GM04504 (cell line): ENCODE measurements around the gene GREB1.

Experiments
- DNase-seq: peaks from one replicate; pipeline ENCODE4 v3.0.0-alpha.2; 2012; ENCODE audit warnings: low read depth

GREB1 gene

DNA sequence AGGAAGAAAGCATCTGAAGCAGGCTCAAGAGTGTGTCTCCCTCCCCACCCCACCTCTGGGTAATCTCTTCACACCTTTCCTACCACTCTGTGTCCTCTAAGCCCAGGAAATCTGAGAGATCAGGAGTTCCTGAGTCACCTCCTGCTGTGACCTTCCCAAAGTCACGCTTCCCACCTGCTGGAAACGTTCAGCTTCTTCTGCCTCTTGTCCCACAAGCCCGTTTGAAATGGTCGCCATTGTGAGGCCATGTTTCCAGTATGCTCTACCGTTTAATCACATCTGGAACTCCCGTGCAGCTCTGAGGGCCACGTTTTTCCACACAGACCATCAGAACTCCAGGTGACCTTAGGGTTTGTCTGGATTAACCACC lies 25.9 kb downstream of the GREB1 start:
- no peak for DNase-seq

GRCh38 chr2:11560806-11561205 lies 27.0 kb downstream of the GREB1 start:
- DNase-seq: no peak

DNA sequence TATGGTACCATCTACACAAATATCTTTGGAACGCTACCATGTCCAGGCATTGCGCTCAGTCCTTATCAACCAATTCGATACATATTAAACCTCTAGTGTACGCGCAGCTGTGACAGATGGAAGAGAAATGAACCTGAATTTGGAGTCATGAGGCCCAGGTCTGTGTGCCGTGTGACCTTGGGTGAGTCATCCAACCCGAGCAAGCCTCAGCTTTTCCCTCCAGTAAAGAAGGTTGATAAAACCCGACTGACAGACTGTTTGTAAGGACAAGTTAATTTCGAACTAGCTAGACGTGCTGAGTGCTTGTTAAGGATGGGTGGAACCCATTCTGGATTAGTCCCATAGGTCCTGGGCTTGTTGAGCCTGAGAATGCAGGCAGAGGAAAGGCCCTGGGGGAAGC lies 28.2 kb downstream of the GREB1 start:
- no peak for DNase-seq

- DNase-seq: no peak
Measured at GRCh38 chr2:11562476-11562875, 28.6 kb downstream of the GREB1 start.

DNA sequence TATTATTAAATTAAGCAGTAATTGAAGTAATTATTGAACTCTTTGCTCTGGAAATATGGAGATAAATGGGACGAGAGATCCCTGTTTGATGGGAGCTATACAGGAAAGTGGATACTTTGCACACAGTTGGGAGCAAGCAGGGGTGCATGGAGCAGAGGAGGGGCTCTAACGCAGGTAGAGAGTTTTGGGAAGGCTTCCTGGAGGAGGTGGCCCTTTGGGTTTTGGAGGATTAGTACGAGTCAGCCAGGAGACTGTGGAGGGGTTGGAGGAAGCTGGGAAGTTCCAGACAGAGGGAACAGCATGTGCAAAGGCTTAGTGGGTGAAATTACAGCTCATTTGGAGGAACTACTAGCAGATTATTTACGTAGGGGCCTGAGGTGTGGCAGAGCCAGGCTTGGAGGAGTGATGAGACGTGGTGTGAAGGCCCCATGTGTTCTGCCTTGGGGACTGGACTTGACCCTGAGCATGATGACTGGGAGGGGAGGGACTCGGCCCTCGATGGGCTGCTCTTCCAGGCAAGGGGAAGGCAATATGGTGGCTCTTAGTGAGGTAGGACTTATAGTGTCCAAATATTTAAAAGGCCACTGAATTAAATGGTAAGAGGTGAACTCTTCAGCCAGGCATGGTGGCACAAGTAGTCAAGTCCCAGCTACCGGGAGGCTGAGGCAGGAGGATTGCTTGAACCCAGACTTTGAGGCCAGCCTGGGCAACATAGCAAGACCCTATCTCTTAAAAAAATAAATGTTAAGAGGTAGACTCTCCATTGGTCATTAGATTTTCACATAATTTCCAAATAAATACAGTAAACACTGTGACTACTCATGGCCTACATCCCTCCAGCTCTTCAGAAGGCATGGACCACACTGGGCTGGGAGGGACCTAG lies 30.2 kb downstream of the GREB1 start:
- no peak for DNase-seq

GRCh38 chr2:11564816-11565567 lies 31.1 kb downstream of the GREB1 start:
- DNase-seq: no peak

DNA sequence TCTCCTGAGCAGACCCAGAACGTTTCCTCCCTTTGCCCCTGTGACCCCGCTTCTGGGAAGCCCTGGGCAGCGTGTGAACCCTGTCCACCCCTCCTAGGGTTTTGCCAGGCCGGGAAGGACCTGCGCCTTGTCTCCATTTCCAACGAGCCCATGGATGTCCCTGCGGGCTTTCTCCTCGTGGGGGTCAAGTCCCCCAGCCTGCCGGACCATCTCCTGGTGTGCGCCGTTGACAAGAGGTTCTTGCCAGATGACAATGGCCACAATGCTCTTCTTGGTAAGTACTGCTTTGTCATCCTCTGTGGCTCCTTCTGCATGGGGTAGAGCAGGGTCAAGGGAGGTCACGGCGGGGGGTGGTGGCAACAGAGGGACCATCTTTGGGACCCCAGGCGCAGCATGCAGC lies 32.5 kb downstream of the GREB1 start:
- DNase-seq: no peak

DNA sequence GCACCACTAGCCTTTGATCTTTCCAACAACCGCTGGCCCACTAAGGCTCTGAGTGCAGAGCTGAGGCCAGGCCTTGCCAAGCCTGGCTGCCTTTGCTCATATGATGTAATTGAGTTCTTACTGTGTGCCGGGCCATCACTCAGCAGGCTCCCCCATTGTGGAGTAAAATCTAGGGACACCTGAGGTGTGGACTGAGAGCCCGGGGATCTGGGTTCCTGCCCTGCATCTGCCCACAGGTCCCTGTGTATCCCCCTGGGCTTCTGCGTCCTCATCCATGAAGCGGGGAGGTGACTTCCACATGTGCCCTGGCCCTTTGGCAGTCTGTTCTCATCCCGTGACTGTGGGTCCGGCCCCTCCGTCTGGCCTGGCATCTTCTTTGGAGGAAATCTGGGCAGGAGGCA lies 33.8 kb downstream of the GREB1 start:
- no peak for DNase-seq

GRCh38 chr2:11568436-11568835 lies 34.6 kb downstream of the GREB1 start:
- DNase-seq: no peak

DNA sequence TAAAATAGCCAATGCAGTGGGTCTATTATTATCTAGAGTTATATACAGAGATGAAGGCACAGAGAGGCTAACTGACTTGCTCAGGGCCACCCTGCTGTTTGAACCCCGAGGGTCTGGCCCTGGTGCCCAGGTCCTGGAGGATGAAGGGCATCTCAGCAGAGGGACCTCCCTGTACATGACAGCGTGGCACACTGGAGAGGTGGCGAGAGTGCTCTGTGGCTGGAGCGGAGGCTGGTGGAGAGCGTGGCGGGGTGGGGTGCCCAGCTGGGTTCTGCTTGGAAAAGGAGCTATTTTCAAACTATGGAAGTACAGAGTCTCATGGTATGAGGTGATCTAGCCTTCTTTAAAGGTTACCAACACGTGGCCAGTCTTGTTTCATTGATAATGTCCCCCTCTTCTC lies 35.8 kb downstream of the GREB1 start:
- no peak for DNase-seq

DNA sequence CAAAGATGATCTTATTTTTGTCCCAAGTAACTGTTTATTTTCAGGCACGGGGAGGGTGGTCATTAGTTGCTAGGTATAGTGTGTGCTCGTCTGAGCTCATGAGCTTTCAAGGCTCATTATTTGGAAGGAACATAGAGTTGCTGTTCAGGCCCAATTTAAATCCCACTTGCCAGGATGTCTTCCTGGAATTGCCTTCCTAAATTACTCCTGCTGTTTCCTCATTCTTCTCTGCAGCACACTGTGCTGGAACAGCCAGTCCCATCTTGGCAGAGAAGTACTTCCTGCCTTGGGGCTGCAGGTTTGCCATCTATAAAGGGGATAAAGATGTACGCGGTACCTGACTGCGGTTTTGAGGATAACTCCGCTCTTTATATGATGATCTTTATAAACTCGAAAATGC lies 37.3 kb downstream of the GREB1 start:
- DNase-seq: no peak

DNA sequence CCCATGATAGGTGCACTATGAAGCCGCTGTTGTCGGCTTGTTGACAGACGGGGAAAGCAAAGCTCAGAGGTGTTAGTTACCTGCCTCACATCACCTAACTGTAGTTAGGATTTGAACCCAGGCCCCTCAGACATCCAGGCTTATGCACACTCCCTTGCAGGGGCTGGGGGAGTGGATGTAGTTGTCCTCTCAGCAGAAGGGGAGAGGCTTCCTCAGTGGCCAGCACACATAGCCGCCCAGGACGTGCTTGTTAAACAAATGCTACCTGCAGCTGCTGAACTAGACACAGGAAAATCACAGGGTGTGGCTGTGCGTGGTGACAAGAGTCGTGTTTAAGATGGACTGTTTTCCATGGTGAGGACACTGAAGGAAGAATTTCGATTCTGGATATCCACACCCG lies 39.2 kb downstream of the GREB1 start:
- no peak for DNase-seq

GRCh38 chr2:11573418-11574175 lies 39.8 kb downstream of the GREB1 start:
- no peak for DNase-seq

GRCh38 chr2:11574176-11575046 lies 40.6 kb downstream of the GREB1 start:
- DNase-seq: no peak

DNA sequence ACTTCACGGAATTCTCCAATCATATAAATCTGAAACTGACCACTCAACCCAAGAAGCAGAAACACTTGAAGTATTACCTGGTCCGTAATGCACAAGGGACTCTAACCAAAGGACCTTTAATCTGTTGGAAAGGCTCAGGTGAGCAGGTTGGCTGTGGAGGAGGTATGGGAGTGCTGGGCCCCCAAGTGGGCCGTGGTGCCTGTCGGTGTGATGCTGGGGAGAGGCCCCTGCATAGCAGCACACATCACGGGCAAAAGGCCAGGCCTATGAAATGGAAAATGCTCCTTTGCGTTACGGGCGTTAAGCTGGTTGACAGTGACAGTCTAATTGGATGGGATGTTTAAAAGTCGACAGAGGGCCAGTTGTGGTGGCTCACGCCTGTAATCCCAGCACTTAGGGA lies 42.6 kb downstream of the GREB1 start:
- no peak for DNase-seq

DNA sequence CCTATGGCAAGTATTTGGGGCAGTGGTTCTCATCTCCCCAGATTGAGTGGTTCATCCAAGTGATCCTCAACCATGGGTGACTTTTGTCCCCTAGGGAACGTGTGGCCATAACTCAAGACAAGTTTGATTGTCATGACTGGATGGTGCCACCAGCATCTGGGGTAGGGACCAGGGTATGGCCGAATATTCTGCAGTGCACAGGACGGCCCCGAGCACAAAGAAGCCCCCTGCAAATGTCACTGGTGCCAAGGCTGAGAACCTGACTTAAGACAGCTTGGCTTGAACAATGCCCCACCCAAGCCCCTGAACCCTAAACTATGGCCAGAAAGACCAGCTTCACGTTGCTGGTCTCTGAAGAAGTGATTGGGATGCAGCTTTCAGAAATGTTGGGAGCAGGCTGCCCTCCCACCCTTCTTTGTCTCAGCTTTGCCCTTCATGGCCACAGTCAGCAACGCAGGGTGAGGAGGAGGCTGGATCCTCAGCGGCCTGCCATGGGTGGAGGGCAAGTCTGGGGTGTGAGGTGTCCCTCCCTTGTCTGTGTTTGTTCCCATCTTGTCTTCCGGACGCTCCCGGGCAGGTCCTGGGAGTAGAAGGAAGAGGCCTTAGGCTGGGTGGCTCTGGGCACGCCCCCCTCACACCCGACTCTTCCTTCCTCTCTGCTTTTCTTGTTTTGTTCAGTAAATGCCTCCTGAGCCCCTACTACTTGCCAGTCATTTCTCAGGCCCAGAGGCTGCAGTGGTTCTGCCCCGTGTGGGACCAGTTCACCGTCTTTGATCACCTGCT lies 43.4 kb downstream of the GREB1 start:
- no peak for DNase-seq

DNA sequence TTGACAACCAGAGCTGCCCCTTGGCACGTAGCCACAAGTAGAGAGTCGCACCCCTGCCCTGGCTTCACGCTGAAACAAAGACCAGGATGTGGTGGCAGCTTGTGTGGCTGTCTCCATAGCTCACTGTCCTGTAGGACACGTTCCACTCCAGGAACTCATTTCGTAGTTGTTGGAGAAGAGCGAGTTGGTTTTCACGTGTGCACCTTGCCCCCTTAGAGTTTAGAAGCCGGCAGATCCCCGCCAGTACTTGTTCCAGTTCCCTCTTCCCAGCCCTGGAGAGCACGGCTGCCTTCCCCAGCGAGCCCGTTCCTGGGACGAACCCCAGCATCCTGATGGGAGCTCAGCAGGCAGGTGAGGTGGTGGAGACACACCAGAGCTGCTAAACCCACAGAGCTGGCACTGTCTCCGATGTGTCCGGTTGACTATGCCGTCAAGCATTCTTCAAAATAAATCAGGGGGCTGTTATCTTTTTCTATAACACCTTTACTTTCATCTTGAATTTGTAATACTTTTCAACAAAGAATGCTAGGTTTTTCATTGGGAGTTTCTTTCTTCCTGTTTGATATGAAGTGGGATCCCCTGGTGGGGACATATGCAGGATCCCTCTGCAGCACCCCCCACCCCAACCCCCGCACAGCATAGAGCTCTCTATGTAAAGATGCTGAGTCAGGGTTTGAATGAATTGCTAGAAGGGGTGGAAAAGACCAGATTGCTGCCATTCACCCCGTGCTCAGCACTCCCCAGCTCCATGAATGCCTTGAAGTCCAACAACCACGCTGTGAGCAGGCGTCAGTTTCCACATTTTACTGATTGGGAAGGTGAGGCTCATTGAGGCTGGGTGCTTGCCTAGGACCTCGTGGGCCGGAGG lies 44.5 kb downstream of the GREB1 start:
- no peak for DNase-seq

DNA sequence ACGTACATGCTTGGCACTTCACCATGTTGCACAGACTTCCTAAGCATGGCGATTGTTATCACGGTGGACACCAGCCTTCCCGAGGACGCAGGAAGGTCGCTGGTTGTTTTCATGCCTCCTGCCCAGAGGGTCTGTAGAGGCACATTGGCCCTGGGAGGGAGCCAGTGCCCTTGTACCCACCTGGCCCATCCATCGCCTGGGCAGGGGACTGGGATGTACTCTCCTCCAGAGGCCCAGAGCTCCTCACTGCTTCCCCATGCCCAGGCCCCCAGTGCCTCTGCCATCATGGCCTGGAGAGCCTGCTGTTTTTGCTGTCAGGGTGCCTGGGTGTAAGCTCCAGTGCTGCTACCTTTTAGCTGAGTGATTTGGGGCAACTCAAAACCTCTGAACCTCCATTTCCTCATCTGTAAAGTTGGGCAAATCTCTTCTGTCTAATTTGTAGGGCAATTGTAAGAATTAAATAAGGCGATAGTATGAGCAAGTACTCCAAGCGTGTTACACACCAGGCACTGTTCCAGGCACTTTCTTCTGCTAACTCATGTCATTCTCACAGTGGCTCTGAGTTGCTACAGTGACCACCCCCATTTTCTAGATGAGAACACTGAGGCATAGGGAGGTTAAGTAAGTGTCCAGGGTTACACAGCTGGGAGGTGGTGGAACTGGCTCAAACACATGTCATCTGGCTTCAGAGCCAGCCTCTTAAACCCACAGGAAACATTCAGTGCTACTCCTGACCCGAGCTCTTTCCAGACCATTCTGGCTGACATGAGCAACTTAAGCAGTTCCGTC lies 45.3 kb downstream of the GREB1 start:
- no peak for DNase-seq
